DMS 273 (cell line): Measurements from ENCODE around the gene OR4C5.
"Not testable (repeated sequence)": the region's sequence is repeated elsewhere in the genome, so short reads cannot be mapped to it uniquely, and the experiment has no call there.

Experiments used
- DNase-seq: peaks from one replicate; lab custom pipeline; 2025; ENCODE audit not compliant: unreplicated experiment; lab: John Stamatoyannopoulos, UW

The OR4C5 gene

GRCh38 chr11:48366365-48366764, at the start of gene OR4C5:
OR4C5 (minus strand) TSS chr11:48366465; CDS start chr11:48366465, 0 bp downstream.
- DNase-seq, result no peak

- DNase-seq, result peak; percentile 21
Observed at GRCh38 chr11:48384670-48385069, 18.4 kb upstream of the OR4C5 start.

- not testable (repeated sequence) for DNase-seq
Observed at GRCh38 chr11:48384151-48384550, 17.9 kb upstream of the OR4C5 start.

GRCh38 chr11:48361289-48361688, 5.0 kb downstream of the OR4C5 start:
- not testable (repeated sequence) for DNase-seq

DNA sequence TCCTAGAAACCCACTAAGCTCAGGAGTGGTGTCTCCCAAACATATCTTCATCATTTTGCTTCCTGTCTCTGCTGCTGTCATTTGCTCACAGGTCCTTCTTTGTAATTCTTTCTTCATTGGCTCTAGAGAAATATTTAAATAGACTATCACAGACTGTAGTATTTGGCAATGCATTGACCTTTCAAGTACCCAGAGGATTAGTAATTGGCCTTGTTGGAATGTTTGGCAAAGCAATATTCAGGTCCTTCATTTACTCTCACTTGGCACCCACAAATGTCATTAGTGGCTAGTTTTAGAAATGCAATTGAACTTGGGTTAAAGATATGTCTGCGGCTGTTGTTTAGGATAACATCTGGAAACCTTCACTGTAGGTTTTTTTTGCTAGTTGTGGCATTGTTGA, 11.6 kb downstream of the OR4C5 start:
- DNase-seq, result no peak

- no peak for DNase-seq
Observed at GRCh38 chr11:48354013-48354412, 12.3 kb downstream of the OR4C5 start.

DNA sequence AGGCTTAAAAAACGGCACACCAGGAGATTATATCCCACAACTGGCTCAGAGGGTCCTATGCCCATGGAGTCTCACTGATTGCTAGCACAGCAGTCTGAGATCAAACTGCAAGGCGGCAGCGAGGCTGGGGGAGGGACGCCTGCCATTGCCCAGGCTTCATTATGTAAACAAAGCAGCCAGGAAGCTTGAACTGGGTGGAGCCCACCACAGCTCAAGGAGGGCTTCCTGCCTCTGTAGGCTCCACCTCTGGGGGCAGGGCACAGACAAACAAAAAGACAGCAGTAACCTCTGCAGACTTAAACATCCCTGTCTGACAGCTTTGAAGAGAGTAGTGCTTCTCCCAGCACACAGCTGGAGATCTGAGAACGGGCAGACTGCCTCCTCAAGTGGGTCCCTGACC, 20.0 kb downstream of the OR4C5 start:
- not testable (repeated sequence) for DNase-seq

DNA sequence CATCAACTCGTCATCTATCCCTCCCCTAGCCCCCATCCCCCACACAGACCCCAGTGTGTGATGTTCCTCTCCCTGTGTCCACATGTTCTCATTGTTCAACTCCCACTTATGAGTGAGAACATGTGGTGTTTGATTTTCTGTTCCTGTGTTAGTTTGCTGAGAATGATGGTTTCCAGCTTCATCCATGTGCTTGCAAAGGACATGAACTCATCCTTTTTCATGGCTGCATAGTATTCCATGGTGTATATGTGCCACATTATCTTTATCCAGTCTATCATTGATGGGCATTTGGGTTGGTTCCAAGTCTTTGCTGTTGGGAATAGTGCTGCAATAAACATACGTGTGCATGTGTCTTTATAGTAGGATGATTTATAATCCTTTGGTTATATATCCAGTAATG, 23.8 kb downstream of the OR4C5 start:
- DNase-seq, result not testable (repeated sequence)

DNA sequence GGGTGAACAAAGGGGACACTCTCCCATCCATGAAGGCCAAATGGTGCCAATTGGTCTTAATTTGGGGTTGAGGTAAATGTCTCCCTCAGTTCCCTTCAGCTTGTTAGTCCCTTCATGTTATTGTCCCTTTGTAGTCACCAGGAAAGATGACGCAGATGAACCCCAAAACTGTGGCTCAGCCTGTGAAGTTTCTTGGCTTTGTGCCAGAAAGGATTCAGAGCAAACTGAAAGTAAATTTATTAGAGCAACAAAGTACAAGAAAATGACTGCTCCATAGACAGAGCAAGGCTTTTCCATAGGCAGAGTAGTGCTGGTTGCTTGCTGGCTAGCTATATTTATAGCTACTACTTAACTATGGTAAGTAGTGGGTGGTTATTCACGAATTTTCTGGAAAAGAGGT, 24.8 kb downstream of the OR4C5 start:
- DNase-seq, result no peak

- DNase-seq, result not testable (repeated sequence)
Observed at GRCh38 chr11:48324620-48325019, 41.6 kb downstream of the OR4C5 start, which contains the start of gene OR4C3. OR4C3 (plus strand) TSS chr11:48324920; CDS start chr11:48325022, 102 bp downstream.

DNA sequence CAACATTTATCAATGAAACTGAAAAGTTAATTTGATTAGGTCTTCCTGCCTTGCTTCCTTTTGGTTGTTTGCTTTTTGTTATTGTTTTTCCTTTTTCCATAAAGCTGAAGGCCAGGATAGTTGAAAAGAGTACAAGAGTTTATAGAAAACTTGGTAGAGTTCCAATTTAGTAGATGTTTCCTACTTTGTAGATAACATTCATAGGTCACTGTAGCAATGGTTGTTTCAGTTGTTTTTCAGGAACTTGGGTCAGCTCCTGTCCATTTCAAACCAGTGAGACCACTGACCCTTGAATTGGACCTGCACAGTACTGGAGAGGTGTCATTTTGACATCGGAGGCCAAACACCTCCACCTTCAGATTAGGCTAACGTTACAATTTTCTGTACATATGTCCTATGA, 46.5 kb downstream of the OR4C5 start:
- DNase-seq, result not testable (repeated sequence)
